HG03521 (cell line): ENCODE measurements around the gene MUC22.
"Not testable (repeated sequence)": the region's sequence is repeated elsewhere in the genome, so short reads cannot be mapped to it uniquely, and the experiment has no call there.

Experiments used
- ATAC-seq: cut with Tn5 transposase; IDR thresholded peaks from one replicate; pipeline ENCODE4 v1.9.1; 2021; ENCODE audit warnings: mild to moderate bottlenecking, moderate library complexity; ENCODE audit not compliant: unreplicated experiment

Gene MUC22

DNA sequence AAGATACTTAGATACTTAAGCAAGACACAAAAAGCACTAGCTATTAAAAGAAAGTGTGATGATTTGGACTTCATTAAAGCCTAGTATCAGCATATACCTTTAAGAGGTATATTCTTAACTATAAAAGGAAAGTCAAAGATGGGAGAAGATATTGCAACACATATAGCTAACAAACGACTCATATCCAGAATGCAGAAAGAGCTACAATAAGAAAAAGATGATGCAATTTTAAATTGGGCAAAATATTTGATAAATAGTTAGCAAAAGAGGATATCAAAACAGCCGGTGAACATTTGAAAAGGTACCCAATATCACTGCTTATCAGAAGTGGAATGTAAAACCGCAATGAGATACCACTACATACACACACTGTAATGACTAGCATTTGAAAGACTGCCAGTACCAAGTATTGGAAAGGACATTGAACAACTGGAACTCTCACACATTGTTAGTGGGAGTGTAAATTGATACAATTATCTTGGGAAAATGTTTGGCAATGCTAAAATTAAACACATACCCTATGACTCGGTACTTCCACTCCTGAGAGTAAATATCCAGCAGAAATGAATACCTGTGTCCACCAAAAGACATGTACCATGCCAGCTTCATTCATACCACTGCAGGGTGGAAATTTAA lies 25.7 kb downstream of the MUC22 start:
- no peak for ATAC-seq

GRCh38 chr6:31037169-31037568 lies 26.9 kb downstream of the MUC22 start:
- no peak for ATAC-seq

GRCh38 chr6:31037682-31038081 lies 27.4 kb downstream of the MUC22 start:
- no peak for ATAC-seq

DNA sequence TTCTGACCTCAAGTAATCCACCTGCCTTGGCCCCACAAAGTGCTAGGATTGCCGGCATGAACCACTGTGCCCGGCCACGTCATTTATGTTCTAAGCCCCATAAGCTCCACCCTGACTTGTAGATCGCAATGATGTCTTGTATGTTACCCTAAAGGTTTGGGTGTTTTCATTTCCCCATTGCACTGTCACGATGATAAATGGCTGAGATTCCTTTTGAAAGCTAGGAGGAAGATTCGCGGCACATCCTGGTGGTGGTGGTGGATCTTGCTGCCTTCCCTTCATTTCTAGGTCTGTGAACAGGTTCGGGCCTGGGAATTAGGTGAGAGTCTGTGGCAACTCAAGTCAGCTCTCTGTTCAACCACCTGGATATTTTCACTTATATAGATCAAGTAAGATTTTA lies 28.3 kb downstream of the MUC22 start:
- no peak for ATAC-seq

DNA sequence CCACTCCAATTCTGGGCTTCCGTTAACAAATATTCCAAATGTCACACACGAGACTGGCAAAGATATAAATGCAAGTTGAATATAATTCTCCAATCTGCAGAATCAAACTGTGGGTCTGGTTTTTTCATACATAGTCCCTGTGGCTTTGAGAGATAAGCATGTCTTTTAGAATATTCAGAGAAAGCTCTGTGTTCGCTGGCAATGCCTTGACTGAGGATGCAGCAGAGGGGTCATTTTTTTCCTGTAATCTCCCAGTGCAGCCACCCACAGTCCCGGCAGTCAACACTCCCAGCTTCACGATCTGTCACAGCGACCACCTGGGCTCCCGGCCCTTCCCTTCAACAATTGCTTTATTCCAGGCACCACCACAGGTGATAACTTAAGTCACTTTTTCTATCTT lies 30.5 kb downstream of the MUC22 start:
- no peak for ATAC-seq

DNA sequence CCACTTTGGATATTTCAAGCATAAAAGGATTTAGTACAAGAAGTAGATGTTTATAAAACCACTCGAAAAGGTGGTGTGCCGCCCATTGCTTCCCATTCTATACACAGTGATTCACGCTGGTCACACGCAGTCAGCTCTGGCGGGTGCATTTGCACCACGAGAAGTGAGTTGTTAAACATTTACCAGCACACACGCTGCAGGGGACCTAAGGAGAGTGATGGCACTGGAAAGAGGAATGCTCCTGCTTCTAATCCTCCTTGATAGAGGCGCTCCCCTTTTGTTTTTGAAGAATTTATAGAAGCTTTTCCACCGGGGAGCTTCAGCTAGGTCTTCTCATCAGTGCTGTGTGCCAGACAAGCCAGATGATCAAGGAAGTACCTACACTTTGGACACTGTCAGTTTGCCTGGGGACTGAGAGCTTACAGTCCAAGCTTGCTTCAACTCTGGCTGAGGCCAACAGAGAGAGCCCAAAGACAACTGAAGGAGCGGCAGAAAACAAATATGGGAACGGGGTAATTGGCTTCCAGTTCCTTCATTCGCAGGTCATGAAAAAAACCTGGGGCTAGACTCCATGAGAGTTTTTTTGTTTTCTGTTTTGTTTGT lies 31.2 kb downstream of the MUC22 start:
- no peak for ATAC-seq

DNA sequence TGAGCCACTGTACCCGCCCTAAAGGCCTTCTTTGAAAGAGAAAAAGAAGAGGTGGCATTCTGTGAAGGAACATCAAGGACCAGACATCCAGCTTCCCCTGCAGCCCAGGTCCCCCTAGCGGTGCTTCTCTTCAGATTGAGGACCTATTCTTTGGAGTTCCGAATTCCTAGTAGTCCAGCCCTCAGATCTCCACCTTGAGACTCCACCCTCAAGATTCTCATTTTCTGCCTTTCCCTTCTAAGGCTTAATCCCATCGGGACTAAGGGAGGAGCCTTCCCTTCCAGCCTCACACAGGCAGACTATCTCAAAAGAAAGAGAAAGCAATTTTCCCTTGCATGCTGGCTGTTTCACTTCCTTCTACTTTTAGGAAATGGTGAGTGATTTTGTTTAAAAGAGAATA lies 32.5 kb downstream of the MUC22 start:
- no peak for ATAC-seq

DNA sequence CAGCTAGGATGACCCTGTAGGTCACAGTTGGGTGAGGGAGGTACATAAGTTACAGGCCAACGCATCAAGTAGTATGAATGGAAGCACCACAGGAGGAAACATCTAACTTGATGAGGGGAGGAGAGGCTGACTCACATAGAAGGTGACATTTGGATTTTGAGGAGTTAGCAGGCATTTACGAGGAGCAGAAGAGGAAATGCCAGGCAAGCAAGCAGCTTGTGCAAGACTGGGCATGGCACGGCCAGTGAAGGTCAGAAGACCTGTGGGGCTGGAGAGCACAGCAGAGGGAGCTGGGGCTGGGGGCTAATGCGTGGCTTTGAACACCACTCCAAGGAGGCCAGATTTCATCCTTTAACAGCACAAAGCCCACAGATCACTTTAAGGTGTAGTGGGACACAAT lies 37.8 kb downstream of the MUC22 start:
- no peak for ATAC-seq

DNA sequence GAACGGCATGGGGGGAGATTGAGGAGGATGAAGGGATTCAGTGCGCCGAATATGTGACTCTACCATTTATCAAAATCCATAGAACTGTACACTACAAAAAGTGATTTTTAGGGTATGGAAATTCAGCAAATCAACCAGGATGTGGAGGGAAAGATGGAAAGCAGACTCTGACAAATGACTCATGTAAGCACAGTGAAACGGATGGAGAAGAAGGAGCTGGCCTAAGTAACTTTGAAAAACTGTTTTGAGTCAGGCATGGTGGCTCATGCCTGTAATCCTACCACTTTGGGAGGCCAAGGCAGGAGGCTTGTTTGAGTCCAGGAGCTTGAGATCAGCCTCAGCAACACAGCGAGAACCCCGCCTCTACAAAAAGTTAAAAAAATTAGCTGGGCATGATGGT lies 39.2 kb downstream of the MUC22 start:
- ATAC-seq: no peak

GRCh38 chr6:31053187-31053586 lies 42.9 kb downstream of the MUC22 start:
- not testable (repeated sequence) for ATAC-seq

DNA sequence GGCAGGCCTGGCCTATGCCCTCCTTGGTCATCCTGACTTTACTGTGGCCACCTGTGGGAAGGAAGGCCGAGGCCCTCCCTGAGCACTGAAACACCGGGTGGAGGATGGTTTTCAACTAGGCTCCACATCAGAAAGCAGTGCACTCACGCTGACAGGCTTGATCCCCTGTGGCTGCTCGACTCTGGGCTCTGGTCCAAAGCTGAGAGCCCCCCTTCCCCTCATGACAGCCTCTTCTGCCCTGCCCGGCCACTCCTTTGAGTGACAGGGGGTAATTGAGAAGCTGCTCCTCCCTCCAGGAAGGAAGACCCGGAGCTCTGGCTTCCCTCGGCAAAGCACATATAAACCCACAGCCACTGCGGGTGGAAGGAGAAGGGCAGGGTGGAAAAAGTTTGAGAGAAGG lies 43.6 kb downstream of the MUC22 start:
- ATAC-seq: no peak

DNA sequence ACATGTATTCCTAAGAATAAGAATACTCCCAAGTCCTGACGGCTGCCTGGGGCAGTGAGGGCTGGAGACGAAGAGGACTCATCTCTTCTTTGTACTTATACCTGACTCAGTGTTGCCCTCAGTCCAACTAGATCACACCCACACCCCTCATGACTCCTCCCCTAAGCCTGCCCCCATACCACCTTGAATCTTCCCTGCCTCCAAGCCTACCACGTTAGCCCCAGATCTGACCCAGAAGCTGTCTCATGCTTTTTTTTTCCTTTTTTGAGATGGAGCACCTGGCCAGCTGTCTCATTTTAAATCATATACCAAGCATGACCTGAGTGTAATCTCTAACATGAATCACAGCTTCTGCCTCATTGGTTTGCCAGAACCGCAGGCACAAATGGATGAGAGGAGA lies 45.2 kb downstream of the MUC22 start:
- no peak for ATAC-seq

DNA sequence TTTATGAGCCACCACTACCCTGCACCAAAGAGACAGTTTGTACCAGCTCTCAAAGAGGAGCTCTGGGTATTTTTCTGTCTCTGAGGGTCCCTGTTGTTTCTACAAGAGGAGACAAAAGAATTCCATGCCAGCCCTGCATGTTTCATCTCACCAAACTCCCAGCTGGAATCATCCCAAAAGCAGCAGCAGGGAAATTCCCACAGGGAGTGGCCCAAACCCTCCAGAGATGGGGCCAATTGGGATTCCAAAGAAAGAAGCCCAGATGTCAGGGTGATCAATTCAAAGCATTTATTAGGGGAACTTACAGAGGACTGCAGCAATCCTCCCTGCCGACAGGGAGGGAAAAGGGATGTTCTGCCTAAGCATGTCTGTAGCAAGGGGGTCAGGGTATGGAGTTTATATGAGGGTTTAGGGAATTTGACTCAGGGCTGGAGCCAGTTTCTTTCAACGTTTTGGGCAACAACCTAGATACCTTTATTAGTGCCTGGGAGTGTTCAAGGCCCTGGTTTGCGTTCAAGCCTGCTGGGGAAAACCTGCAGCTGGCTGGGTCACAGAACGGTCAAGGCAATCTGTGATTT lies 47.2 kb downstream of the MUC22 start:
- ATAC-seq: no peak

GRCh38 chr6:31058128-31058894 lies 48.0 kb downstream of the MUC22 start:
- no peak for ATAC-seq

DNA sequence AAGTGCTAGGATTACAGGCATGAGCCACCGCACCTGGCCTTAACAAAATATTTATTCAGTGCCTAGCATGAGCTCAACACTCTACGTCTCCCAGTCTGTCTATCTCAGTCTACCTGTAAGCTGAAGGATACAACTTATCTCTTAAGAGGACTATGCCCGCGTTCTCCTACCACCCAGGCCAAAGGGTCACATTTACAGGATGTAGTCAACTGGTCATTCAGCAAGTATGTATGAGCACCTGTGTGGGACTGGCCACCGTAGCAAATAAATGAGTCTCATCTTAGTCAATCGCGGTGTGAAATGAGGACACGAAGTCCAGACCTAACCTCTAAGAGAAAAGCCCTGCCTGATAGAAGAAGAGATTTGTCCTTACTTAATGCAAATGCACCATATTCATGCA lies 49.9 kb downstream of the MUC22 start:
- ATAC-seq: no peak

DNA sequence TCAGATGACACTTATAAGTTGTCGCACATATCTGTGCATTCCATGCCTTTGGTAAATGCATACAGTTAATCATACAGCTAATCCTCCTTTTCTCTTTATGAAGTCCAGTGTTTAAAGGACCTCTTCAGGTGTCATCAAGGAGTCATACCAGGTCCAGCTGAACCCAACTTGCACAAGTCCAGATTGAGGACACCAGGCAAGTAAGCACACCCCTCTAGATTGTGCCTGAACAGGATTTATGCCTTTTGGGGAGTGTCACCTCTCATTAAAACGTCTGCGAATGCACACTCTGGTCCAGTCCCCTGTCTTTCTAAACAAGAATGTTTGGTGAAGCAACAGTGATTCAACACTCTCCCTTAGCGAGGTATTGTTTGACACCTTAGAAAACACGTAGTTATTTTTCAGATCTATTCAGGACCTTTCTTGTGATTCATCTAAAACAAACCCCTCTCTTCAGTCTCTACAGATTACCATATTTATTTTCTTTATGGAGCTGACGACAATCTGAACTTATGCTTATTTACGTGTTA lies 53.7 kb downstream of the MUC22 start:
- ATAC-seq: no peak

DNA sequence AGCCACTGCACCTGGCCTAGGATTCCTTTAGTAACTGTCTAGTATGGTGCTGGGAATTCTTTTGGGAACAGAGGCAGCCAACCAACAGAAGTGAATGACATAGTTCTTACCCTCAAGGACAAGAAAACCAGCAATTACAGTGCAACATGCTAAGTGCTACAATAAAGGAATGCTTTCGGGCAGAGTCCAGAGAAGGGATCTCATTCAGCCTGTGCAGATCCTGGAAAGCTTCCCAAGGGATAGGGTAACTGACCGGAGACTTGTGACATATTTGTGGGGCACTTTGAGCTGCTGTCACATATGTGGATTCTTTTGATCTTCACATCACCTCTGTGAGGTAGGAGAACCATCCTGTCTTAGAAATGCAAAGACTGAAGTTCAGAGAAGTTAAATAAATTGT lies 55.3 kb downstream of the MUC22 start:
- ATAC-seq: no peak

DNA sequence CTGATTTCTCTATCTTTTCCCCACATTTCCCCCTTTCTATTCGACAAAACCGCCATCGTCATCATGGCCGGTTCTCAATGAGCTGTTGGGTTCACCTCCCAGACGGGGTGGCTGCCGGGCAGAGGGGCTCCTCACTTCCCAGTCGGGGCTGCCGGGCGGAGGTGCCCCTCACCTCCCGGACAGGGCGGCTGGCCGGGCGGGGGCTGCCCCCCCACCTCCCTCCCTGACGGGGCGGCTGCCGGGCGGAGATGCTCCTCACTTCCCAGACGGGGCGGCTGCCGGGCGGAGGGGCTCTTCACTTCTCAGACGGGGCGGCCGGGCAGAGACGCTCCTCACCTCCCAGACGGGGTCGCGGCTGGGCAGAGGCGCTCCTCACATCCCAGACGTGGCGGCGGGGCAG lies 56.8 kb downstream of the MUC22 start:
- ATAC-seq: not testable (repeated sequence)

DNA sequence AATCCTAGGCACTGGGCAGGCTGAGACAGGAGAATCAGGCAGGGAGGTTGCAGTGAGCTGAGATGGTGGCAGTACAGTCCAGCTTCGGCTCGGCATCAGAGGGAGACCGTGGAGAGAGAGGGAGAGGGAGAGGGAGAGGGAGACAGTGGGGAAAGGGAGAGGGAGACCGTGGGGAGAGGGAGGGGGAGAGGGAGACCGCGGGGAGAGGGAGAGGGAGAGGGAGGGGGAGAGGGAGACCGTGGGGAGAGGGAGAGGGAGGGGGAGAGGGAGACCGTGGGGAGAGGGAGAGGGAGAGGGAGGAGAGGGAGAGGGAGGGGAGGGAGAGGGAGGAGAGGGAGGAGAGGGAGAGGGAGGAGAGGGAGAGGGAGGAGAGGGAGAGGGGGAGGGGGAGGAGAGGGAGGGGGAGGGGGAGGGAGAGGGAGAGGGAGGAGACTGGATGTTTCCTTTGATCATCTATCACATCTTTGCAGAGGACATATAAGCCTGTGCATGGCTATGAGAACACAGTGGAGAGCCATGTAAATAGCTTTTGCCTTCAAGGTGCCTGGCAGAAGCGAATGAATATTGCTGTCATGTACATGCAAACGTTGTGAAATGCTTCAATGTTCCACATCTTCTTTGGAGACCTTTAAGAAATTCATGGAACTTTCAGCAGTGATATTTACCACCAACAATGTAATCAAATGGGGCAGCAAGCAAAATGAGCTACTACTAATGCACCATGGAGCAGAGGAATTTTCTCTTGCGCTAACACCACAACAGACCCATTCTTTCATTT lies 57.8 kb downstream of the MUC22 start:
- not testable (repeated sequence) for ATAC-seq

DNA sequence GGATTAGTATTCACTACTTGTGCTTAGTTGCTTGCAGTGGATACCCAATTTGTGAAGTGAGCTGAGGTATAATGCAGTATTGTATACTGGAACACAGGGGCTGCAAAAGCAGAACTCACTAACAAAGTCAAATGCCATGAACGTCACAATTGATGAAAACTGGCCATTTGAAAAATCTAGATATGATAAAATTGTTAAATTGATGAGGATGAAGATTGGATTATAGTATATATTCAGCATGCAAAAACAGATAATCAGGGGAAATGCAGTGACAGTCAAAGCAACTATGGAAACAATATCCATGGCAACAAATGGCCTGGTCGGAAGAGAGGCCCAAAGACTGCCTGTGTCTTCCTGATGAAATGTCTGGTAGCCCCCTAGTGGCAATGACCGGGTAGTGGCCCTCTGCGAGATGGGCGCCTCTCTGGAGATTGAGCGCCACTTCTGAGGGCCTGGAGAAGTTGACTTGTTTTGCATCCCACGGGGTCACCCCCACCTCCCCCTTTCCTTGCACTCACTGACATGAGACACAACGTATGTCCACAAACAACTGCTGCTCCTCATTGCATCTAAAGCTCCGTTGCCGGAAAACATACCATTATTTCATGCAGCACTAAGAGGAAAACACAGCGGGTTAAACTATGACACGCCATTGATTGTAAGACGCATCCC lies 58.5 kb downstream of the MUC22 start:
- peak; percentile 51 for ATAC-seq
